Calu3 (cell line): Measurements from ENCODE around the gene C14orf93. TPM values are rescaled to one million over a fixed set of nuclear protein-coding genes. Genes with fewer than 3 reads are reported as not detected.

ENCODE experiments used
- BruUV-seq: library from RNA; stranded (reverse); fragments of 400-500 nt; replicated peaks from 2 replicates; lab custom pipeline; 2021; lab: Mats Ljungman, UMichigan
- CTCF ChIA-PET: fragments of 300-600 bp; sonication (Branson Sonifier 250); formaldehyde crosslinking; loops from one replicate; lab custom pipeline; 2022; ENCODE audit warnings: antibody characterized with exemption; lab: Charles Lee
- DNase-seq: peaks from one replicate; pipeline ENCODE4 v3.0.0; 2022
- H3K27ac Mint-ChIP-seq: one replicate; pipeline ENCODE4 v1.8.0; 2022; ENCODE audit warnings: mixed read lengths; ENCODE audit not compliant: unreplicated experiment
- H3K27me3 Mint-ChIP-seq: one replicate; pipeline ENCODE4 v1.8.0; 2022; ENCODE audit warnings: mixed read lengths; ENCODE audit not compliant: unreplicated experiment
- H3K36me3 Mint-ChIP-seq: one replicate; pipeline ENCODE4 v1.8.0; 2022; ENCODE audit warnings: mild to moderate bottlenecking, moderate library complexity, mixed read lengths; ENCODE audit not compliant: insufficient read depth, unreplicated experiment
- H3K4me1 Mint-ChIP-seq: one replicate; pipeline ENCODE4 v1.8.0; 2022; ENCODE audit warnings: mild to moderate bottlenecking, low read depth, mixed read lengths; ENCODE audit not compliant: unreplicated experiment
- H3K4me3 Mint-ChIP-seq: one replicate; pipeline ENCODE4 v1.8.0; 2022; ENCODE audit warnings: mild to moderate bottlenecking, low read depth, moderate library complexity, mixed read lengths; ENCODE audit not compliant: unreplicated experiment
- H3K9me3 Mint-ChIP-seq: one replicate; pipeline ENCODE4 v1.8.0; 2022; ENCODE audit warnings: low read depth, mixed read lengths; ENCODE audit not compliant: unreplicated experiment
- intact Hi-C: fragments of 100-400 bp; cut with micrococcal nuclease; formaldehyde crosslinking; loops from one replicate; pipeline ENCODE4 v1.10.0; 2022; ENCODE audit not compliant: unreplicated experiment
- total RNA-seq: library from RNA; stranded (reverse); gene quantifications from 2 replicates; pipeline ENCODE4 v1.2.3, GENCODE V29; 2022
- TF ChIP-seq, protein P1 (sequence below): fragments of 200-600 bp; IDR thresholded peaks from one replicate; pipeline ENCODE4 v1.8.0; 2022; ENCODE audit warnings: antibody characterized with exemption; ENCODE audit not compliant: unreplicated experiment

The C14orf93 gene
- total RNA-seq, 1 experiment from 2014 or later = 9.6 TPM

DNA sequence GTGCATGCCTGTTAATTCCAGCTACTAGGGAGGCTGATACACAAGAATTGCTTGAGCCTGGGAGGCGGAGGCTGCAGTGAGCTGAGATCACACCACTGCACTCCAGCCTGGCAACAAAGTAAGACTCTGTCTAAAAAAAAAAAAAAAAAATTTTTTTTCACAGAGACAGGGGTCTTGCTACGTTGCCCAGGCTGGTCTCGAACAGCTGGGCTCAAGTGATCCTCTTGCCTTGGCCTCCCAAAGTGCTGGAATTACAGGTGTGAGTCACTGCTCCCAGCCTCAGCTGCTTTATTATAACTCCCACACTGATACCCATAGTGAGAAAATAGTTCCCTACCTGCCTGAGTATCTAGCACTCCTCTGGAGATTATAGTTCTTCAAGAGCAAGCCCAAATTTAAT is 64.3 kb downstream of the C14orf93 start:
- no peak overlapping the region for H3K27ac Mint-ChIP-seq
- no peaks in the 10 kb centered on the region for H3K4me1 Mint-ChIP-seq
- no peak for DNase-seq
- TF ChIP-seq, protein P1, sequence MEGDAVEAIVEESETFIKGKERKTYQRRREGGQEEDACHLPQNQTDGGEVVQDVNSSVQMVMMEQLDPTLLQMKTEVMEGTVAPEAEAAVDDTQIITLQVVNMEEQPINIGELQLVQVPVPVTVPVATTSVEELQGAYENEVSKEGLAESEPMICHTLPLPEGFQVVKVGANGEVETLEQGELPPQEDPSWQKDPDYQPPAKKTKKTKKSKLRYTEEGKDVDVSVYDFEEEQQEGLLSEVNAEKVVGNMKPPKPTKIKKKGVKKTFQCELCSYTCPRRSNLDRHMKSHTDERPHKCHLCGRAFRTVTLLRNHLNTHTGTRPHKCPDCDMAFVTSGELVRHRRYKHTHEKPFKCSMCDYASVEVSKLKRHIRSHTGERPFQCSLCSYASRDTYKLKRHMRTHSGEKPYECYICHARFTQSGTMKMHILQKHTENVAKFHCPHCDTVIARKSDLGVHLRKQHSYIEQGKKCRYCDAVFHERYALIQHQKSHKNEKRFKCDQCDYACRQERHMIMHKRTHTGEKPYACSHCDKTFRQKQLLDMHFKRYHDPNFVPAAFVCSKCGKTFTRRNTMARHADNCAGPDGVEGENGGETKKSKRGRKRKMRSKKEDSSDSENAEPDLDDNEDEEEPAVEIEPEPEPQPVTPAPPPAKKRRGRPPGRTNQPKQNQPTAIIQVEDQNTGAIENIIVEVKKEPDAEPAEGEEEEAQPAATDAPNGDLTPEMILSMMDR = no peak
- no peaks in the 10 kb centered on the region for H3K9me3 Mint-ChIP-seq
- H3K36me3 Mint-ChIP-seq = peaks cover 5% of the 10 kb centered on the region
- H3K27me3 Mint-ChIP-seq = no peaks in the 10 kb centered on the region
- no peak overlapping the region for H3K4me3 Mint-ChIP-seq
- no TSS peak for BruUV-seq
- CTCF ChIA-PET = no interaction called here
- intact Hi-C loops = no loop called here

DNA sequence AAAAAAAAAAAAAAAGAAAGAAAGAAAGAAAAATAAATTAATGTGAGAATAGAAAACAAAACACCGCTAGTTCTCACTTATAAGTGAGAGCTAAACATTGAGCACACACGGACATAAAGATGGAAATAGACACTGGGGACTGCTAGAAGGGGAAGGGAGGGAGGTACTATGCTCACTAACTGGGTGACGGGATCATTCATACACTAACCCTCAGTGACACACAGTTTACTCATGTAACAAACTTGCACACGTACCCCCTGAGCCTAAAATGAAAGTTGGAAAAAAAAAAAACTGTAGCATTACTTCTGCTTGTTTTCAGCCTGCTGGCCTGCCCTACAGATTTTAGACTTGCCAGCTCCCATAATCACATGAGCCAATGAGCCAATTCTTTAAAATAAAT is 70.3 kb downstream of the C14orf93 start:
- Mint-ChIP-seq H3K27me3 (no peaks in the 10 kb centered on the region), H3K4me1 (no peaks in the 10 kb centered on the region), H3K27ac (no peak overlapping the region), H3K4me3 (no peak overlapping the region), H3K9me3 (no peaks in the 10 kb centered on the region), H3K36me3 (no peaks in the 10 kb centered on the region)
- TF ChIP-seq, protein P1 = no peak
- no TSS peak for BruUV-seq
- intact Hi-C loops = no loop called here
- DNase-seq = no peak
- CTCF ChIA-PET = interaction anchor here (0.7 kb wide), 2 partner anchors 24 to 129 kb away, joined by 3 to 4 read pairs; no protein-coding TSS in a partner anchor

Other genes with a start within 250 kb of the C14orf93 start
- gene OXA1L, start 243.5 kb downstream of the C14orf93 start, total RNA-seq = 76.5 and 83.3 TPM in 2 replicates
- gene SLC7A7, start 194.7 kb downstream of the C14orf93 start, total RNA-seq = 8.7 and 10.2 TPM in 2 replicates
- gene MRPL52, start 180.3 kb downstream of the C14orf93 start, total RNA-seq = 110 and 111 TPM in 2 replicates
- 7.8 and 10.5 TPM in 2 replicates for gene MMP14, start 173.6 kb downstream of the C14orf93 start, total RNA-seq
- gene LRP10, start 138.4 kb downstream of the C14orf93 start, total RNA-seq = 112 and 121 TPM in 2 replicates
- gene REM2, start 126.9 kb downstream of the C14orf93 start, total RNA-seq = 0.85 and 1.0 TPM in 2 replicates
- gene RBM23, start 91.0 kb downstream of the C14orf93 start, total RNA-seq = 65.3 and 70.9 TPM in 2 replicates
- 101 and 113 TPM in 2 replicates for gene PRMT5, start 80.8 kb downstream of the C14orf93 start, total RNA-seq
- gene HAUS4, start 53.1 kb downstream of the C14orf93 start, total RNA-seq = 30.4 and 32.1 TPM in 2 replicates
- gene AJUBA, start 27.6 kb downstream of the C14orf93 start, total RNA-seq = 20.2 and 32.7 TPM in 2 replicates
- gene PSMB5, start 24.8 kb upstream of the C14orf93 start, total RNA-seq = 121 and 138 TPM in 2 replicates
- not detected in 2 replicates for gene PSMB11, start 32.1 kb upstream of the C14orf93 start, total RNA-seq
- gene CDH24, start 47.4 kb upstream of the C14orf93 start, total RNA-seq = 5.0 and 5.7 TPM in 2 replicates
- 181 and 191 TPM in 2 replicates for gene ACIN1, start 85.0 kb upstream of the C14orf93 start, total RNA-seq
- gene C14orf119, start 85.4 kb upstream of the C14orf93 start, total RNA-seq = 47.0 and 47.3 TPM in 2 replicates
- not detected in 2 replicates for gene CIROP, start 94.8 kb upstream of the C14orf93 start, total RNA-seq
- not detected in 2 replicates for gene CEBPE, start 109.1 kb upstream of the C14orf93 start, total RNA-seq
- gene SLC7A8, start 173.5 kb upstream of the C14orf93 start, total RNA-seq = 0.29 TPM in 1 of 2 replicates, not detected in the other
- not detected in 2 replicates for gene RNF212B, start 227.8 kb upstream of the C14orf93 start, total RNA-seq